HCT116 (cell line): ENCODE data around the gene PIK3C2A. TPM values are rescaled to one million over a fixed set of nuclear protein-coding genes. Genes with fewer than 3 reads are reported as not detected.
A peak's percentile ranks its signal among the peaks of the same experiment; 100 is the strongest.

ENCODE experiments used
- ATAC-seq: fragments of 200-7000 bp; cut with Tn5 transposase; 2 replicates; pipeline ENCODE4 v1.9.1; 2020; ENCODE audit warnings: mild to moderate bottlenecking, moderate library complexity
- BruUV-seq: library from RNA; stranded (reverse); fragments of 400-500 nt; replicated peaks from 2 replicates; lab custom pipeline; 2021; lab: Mats Ljungman, UMichigan
- CTCF ChIA-PET: fragments of 300-600 bp; sonication (Branson Sonifier 250); formaldehyde crosslinking; loops from one replicate; lab custom pipeline; 2021; ENCODE audit warnings: antibody characterized with exemption; lab: Charles Lee
- POLR2A ChIA-PET: fragments of 300-600, 350-600 bp; sonication (Branson Sonifier 250); formaldehyde crosslinking; loops from one replicate; lab custom pipeline; 2021; ENCODE audit warnings: antibody characterized with exemption; lab: Charles Lee
- RAD21 ChIA-PET, 2 experiments: fragments of 300-600 bp; sonication (Branson Sonifier 250); formaldehyde crosslinking; loops; one replicate each; lab custom pipeline; 2023; ENCODE audit warnings: low total read pairs in 2 of 2; ENCODE audit not compliant: uncharacterized antibody in 2 of 2, unreplicated experiment in 2 of 2, low non-redundant PET in 1 of 2; lab: Charles Lee
- DNase-seq: peaks from one replicate; pipeline ENCODE4 v3.0.0-alpha.2; 2010; ENCODE audit warnings: low read depth, low spot score
- H2AFZ ChIP-seq: fragments of 200-600 bp; shearing (Covaris generic), sonication (generic); 2 replicates; pipeline ENCODE4 v1.6.1; 2017; ENCODE audit warnings: low read depth, mixed run types, mixed read lengths, antibody characterized with exemption, low read length; ENCODE audit not compliant: poor library complexity, severe bottlenecking
- H3K27ac ChIP-seq: 2 replicates; pipeline ENCODE4 v1.5.1; 2012; ENCODE audit warnings: low read depth, low read length
- H3K27me3 ChIP-seq: fragments of 200-600 bp; sonication (generic); 2 replicates; pipeline ENCODE4 v1.6.1; 2016; ENCODE audit warnings: mixed run types, low read length, mixed read lengths; ENCODE audit not compliant: insufficient read depth
- H3K36me3 ChIP-seq, 2 experiments: fragments of 200-500 bp in 1 of 2; fragments of 200-600 bp in 1 of 2; sonication (Bioruptor generic) in 1 of 2; sonication (generic) in 1 of 2; 2 replicates each; pipeline versions ENCODE4 v1.5.1 to v1.6.1; 2014 to 2016; ENCODE audit warnings: low read length in 2 of 2, inconsistent platforms in 1 of 2, mixed read lengths in 1 of 2, mixed run types in 1 of 2; ENCODE audit not compliant: insufficient read depth in 2 of 2, control insufficient read depth in 1 of 2
- H3K4me1 ChIP-seq, 2 experiments: fragments of 200-600 bp in 1 of 2; sonication (generic) in 1 of 2; 2 replicates each; pipeline versions ENCODE4 v1.5.1 to v1.6.1; 2012 to 2017; ENCODE audit warnings: low read length in 2 of 2, inconsistent platforms in 1 of 2, mild to moderate bottlenecking in 1 of 2, mixed read lengths in 1 of 2, mixed run types in 1 of 2, moderate library complexity in 1 of 2; ENCODE audit not compliant: insufficient read depth in 2 of 2, control insufficient read depth in 1 of 2
- H3K4me2 ChIP-seq: fragments of 200-600 bp; sonication (generic); 2 replicates; pipeline ENCODE4 v1.6.1; 2017; ENCODE audit warnings: mixed run types, low read length, mixed read lengths
- H3K4me3 ChIP-seq, 2 experiments: fragments of 200-600 bp in 1 of 2; sonication (generic) in 1 of 2; replicated peaks in 1 of 2; 2 replicates each; pipeline ENCODE4 v1.5.1; 2011 to 2016; ENCODE audit warnings: low read length in 2 of 2, control low read depth in 1 of 2, low read depth in 1 of 2, mild to moderate bottlenecking in 1 of 2, mixed read lengths in 1 of 2, mixed run types in 1 of 2
- H3K79me2 ChIP-seq: fragments of 200-600 bp; sonication (generic); 2 replicates; pipeline ENCODE4 v1.6.1; 2017; ENCODE audit warnings: mild to moderate bottlenecking, mixed run types, low read length, moderate library complexity, mixed read lengths; ENCODE audit not compliant: insufficient read depth
- H3K9ac ChIP-seq: fragments of 200-600 bp; sonication (generic); 2 replicates; pipeline ENCODE4 v1.6.1; 2016; ENCODE audit warnings: low read length, mixed read lengths
- H3K9me2 ChIP-seq: fragments of 200-600 bp; sonication (generic), shearing (Covaris generic); 2 replicates; pipeline ENCODE4 v1.6.1; 2017; ENCODE audit warnings: mixed run types, mild to moderate bottlenecking, moderate library complexity; ENCODE audit not compliant: insufficient read depth
- H3K9me3 ChIP-seq, 2 experiments: fragments of 200-500 bp in 1 of 2; fragments of 200-600 bp in 1 of 2; sonication (Bioruptor generic) in 1 of 2; sonication (generic) in 1 of 2; 2 replicates each; pipeline ENCODE4 v1.6.1; 2014 to 2017; ENCODE audit warnings: low read length in 2 of 2, mixed read lengths in 2 of 2, inconsistent platforms in 1 of 2, low read depth in 1 of 2, mild to moderate bottlenecking in 1 of 2, mixed run types in 1 of 2, moderate library complexity in 1 of 2; ENCODE audit not compliant: control insufficient read depth in 1 of 2, insufficient read depth in 1 of 2
- H4K20me1 ChIP-seq: fragments of 200-600 bp; sonication (generic), shearing (Covaris generic); 2 replicates; pipeline ENCODE4 v1.6.1; 2017; ENCODE audit warnings: mixed run types, mild to moderate bottlenecking, moderate library complexity; ENCODE audit not compliant: insufficient read depth
- ATF3 ChIP-seq: IDR thresholded peaks from 2 replicates; pipeline ENCODE4 v1.6.1; 2012
- CEBPB ChIP-seq: IDR thresholded peaks from 2 replicates; pipeline ENCODE4 v1.6.1; 2012; ENCODE audit warnings: low read depth
- EGR1 ChIP-seq: IDR thresholded peaks from 2 replicates; pipeline ENCODE4 v1.6.1; 2012; ENCODE audit warnings: low read depth
- ELF1 ChIP-seq: IDR thresholded peaks from 2 replicates; pipeline ENCODE4 v1.6.1; 2012; ENCODE audit warnings: low read depth, borderline replicate concordance
- FOSL1 ChIP-seq: IDR thresholded peaks from 2 replicates; pipeline ENCODE4 v1.6.1; 2012; ENCODE audit warnings: low read depth
- JUND ChIP-seq: IDR thresholded peaks from 2 replicates; pipeline ENCODE4 v1.6.1; 2012
- MAX ChIP-seq: IDR thresholded peaks from 2 replicates; pipeline ENCODE4 v1.6.1; 2012
- POLR2A ChIP-seq: IDR thresholded peaks from 2 replicates; pipeline ENCODE4 v1.7.0; 2011; ENCODE audit warnings: borderline replicate concordance; ENCODE audit not compliant: insufficient read depth, insufficient read length; ENCODE audit errors: extremely low read depth
- POLR2AphosphoS5 ChIP-seq: IDR thresholded peaks from 2 replicates; pipeline ENCODE4 v1.6.1; 2011; ENCODE audit warnings: mild to moderate bottlenecking, low read depth, low read length, moderate library complexity
- REST ChIP-seq: IDR thresholded peaks from 2 replicates; pipeline ENCODE4 v1.6.1; 2012; ENCODE audit warnings: low read depth
- SIN3A ChIP-seq: IDR thresholded peaks from 2 replicates; pipeline ENCODE4 v1.6.1; 2012; ENCODE audit warnings: low read depth
- SP1 ChIP-seq: IDR thresholded peaks from 2 replicates; pipeline ENCODE4 v1.6.1; 2012; ENCODE audit warnings: low read depth
- SRF ChIP-seq: IDR thresholded peaks from 2 replicates; pipeline ENCODE4 v1.6.1; 2012; ENCODE audit warnings: low read depth
- TCF7L2 ChIP-seq: IDR thresholded peaks from 2 replicates; pipeline ENCODE4 v1.7.0; 2011; ENCODE audit warnings: borderline replicate concordance, inconsistent platforms; ENCODE audit not compliant: insufficient read depth, insufficient read length; ENCODE audit errors: extremely low read depth
- YY1 ChIP-seq: IDR thresholded peaks from 2 replicates; pipeline ENCODE4 v1.6.1; 2011; ENCODE audit warnings: low read length, low read depth, moderate library complexity, mild to moderate bottlenecking; ENCODE audit not compliant: insufficient replicate concordance; ENCODE audit errors: extremely low read depth
- ZFX ChIP-seq: fragments of 450-650 bp; IDR thresholded peaks from 2 replicates; pipeline ENCODE4 v1.6.1; 2017
- intact Hi-C: fragments of 100-400 bp; cut with micrococcal nuclease; formaldehyde crosslinking; loops from 2 replicates; pipeline ENCODE4 v1.10.0; 2022
- total RNA-seq: library from RNA; stranded (reverse); gene quantifications from one replicate; pipeline ENCODE4 v1.2.1, GENCODE V29; 2021; ENCODE audit not compliant: unreplicated experiment
- TF ChIP-seq, protein P1 (sequence below): IDR thresholded peaks from 2 replicates; pipeline ENCODE4 v1.6.1; 2011; ENCODE audit warnings: mild to moderate bottlenecking, low read length, moderate library complexity; ENCODE audit not compliant: insufficient replicate concordance; ENCODE audit errors: extremely low read depth

Gene PIK3C2A
- total RNA-seq, 1 experiment from 2014 or later = 51.6 TPM

DNA sequence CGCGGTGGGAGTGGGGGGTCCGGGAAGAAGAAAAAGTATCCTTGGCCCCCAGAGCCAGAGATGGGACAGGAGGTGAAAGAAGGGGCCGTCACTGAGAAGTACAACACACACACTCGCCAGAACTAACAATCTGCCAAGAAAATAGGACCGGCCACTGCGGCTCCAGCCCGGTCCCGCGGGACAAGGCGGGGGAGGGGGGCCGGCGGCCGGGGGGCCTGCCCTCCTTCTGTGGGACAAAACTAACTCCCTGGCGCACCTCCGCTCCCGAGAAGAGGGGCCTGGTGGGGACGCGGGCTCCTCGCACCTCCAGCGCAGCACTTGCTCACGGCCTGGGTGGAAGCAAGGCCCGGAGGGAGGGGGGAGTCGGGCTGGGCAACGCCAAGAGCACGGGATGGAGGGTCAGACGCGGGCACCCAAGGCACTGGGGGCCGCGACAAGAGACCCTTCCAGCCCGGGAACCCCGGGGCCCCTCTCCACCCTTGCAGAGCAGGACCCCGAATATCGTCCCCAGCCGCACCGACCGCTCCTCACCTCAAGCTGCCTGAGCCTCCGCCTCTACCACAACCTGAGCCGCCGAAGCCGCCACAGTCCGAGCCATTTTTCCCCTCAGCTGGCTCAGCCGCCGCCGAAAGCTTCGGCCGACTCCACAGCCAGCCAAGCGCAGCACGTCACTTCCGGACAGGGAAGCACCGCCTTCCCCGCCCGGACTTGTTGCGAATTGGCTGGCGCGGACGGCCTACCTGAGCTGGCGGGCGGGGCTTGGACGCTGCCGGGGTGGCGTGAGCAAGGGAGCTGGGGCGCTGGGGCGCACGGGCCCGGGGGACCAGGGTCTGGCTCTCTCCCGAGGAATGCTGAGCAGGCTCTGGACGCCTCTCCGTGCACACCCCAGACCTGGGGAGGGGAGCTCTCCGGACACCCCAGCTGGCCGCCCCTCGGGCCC, at the start of gene PIK3C2A (continued):
- TF ChIP-seq TCF7L2 (no peak), ATF3 (no peak), EGR1 (no peak), SRF (no peak), MAX (peak; percentile 78; the same call in 1 of the 2 replicates), ZFX (peak; percentile 87; the same call in 1 of the 2 replicates), SP1 (peak; percentile 54), SIN3A (peak; percentile 94), YY1 (peak; percentile 67), CEBPB (no peak)
- TF ChIP-seq, protein P1, sequence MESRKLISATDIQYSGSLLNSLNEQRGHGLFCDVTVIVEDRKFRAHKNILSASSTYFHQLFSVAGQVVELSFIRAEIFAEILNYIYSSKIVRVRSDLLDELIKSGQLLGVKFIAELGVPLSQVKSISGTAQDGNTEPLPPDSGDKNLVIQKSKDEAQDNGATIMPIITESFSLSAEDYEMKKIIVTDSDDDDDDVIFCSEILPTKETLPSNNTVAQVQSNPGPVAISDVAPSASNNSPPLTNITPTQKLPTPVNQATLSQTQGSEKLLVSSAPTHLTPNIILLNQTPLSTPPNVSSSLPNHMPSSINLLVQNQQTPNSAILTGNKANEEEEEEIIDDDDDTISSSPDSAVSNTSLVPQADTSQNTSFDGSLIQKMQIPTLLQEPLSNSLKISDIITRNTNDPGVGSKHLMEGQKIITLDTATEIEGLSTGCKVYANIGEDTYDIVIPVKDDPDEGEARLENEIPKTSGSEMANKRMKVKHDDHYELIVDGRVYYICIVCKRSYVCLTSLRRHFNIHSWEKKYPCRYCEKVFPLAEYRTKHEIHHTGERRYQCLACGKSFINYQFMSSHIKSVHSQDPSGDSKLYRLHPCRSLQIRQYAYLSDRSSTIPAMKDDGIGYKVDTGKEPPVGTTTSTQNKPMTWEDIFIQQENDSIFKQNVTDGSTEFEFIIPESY = peak; percentile 19

GRCh38 chr11:17257196-17257595, 49.4 kb upstream of the PIK3C2A start:
- Histone ChIP-seq H3K4me2 (no peak overlapping the region), H3K27me3 (no peaks in the 10 kb centered on the region), H3K4me3 (no peak overlapping the region), H3K79me2 (no peaks in the 10 kb centered on the region), H2AFZ (no peak overlapping the region), H3K9me3 (no peaks in the 10 kb centered on the region), H3K9ac (no peak overlapping the region), H3K4me1 (no peaks in the 10 kb centered on the region), H3K27ac (no peak overlapping the region), H3K36me3 (no peaks in the 10 kb centered on the region), H3K9me2 (no peaks in the 10 kb centered on the region), H4K20me1 (no peaks in the 10 kb centered on the region)
- DNase-seq (no peak), ATAC-seq (no peak)
- intact Hi-C loops = no loop called here
- ChIA-PET CTCF (no interaction called here), RAD21 (no interaction called here), POLR2A (no interaction called here)
- BruUV-seq = no TSS peak
- TF ChIP-seq ELF1 (no peak), SRF (no peak), REST (no peak), POLR2A (no peak), TCF7L2 (no peak), EGR1 (no peak), POLR2AphosphoS5 (no peak), FOSL1 (no peak), JUND (no peak), ATF3 (no peak), SP1 (no peak)
